ENCODE measurements around the gene ATOH8. TPM values are rescaled to one million over a fixed set of nuclear protein-coding genes. Genes with fewer than 3 reads are reported as not detected.

ATOH8 gene
- total and polyA plus RNA-seq, 2 donors from 2014 or later: 11.2 to 18.6 TPM

DNA sequence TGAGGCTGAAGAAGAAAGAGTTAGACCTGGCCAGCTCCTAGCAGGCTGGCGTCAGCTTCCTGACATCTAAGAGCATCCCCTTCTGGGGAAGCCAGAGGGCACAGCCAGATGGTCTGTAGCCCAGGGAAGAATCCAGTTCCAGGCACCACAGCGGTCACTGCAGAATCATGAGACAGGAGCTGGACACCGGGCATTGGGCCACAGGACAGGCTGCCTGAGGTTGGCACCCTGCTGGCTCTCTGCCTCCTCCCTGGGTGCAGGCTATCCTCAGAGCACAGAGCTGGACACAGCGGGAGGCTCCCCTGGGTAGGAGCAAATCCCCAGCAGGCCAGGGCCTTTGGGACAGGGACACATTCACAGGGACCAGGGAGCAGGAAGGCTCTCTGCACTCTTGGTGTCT, 19.8 kb upstream of the ATOH8 start:
- Histone ChIP-seq H3K4me3 (ENCODE audit: low read length in 3 of 3) (no peak overlapping the region), H3K27me3 (ENCODE audit: control insufficient read depth, insufficient read depth, low read length) (no peaks in the 10 kb centered on the region), H3K36me3 (ENCODE audit: control insufficient read depth in 2 of 3, insufficient read depth in 3 of 3, low read length in 3 of 3) (no peaks in the 10 kb centered on the region), H3K4me1 (ENCODE audit: control insufficient read depth in 2 of 3, insufficient read depth in 2 of 3, low read depth in 1 of 3, low read length in 3 of 3) (peaks cover 0 to 11% (median 3%) of the 10 kb centered on the region in 3 donors), H3K9me3 (ENCODE audit: control insufficient read depth in 2 of 3, insufficient read depth in 1 of 3, low read length in 3 of 3) (no peaks in the 10 kb centered on the region), H3K9ac (ENCODE audit: low read length in 3 of 3) (no peak overlapping the region), H3K27ac (ENCODE audit: low read depth in 2 of 2, low read length in 2 of 2) (no peak overlapping the region)
- DNase-seq (no peak), FAIRE-seq (no peak)
- intact Hi-C loops (cut with DNase I): no loop called here
- TF ChIP-seq, protein P1, sequence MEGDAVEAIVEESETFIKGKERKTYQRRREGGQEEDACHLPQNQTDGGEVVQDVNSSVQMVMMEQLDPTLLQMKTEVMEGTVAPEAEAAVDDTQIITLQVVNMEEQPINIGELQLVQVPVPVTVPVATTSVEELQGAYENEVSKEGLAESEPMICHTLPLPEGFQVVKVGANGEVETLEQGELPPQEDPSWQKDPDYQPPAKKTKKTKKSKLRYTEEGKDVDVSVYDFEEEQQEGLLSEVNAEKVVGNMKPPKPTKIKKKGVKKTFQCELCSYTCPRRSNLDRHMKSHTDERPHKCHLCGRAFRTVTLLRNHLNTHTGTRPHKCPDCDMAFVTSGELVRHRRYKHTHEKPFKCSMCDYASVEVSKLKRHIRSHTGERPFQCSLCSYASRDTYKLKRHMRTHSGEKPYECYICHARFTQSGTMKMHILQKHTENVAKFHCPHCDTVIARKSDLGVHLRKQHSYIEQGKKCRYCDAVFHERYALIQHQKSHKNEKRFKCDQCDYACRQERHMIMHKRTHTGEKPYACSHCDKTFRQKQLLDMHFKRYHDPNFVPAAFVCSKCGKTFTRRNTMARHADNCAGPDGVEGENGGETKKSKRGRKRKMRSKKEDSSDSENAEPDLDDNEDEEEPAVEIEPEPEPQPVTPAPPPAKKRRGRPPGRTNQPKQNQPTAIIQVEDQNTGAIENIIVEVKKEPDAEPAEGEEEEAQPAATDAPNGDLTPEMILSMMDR (IDR thresholded peaks at IDR 0.05; ENCODE audit: borderline replicate concordance, extremely low read depth, insufficient read depth): no peak

DNA sequence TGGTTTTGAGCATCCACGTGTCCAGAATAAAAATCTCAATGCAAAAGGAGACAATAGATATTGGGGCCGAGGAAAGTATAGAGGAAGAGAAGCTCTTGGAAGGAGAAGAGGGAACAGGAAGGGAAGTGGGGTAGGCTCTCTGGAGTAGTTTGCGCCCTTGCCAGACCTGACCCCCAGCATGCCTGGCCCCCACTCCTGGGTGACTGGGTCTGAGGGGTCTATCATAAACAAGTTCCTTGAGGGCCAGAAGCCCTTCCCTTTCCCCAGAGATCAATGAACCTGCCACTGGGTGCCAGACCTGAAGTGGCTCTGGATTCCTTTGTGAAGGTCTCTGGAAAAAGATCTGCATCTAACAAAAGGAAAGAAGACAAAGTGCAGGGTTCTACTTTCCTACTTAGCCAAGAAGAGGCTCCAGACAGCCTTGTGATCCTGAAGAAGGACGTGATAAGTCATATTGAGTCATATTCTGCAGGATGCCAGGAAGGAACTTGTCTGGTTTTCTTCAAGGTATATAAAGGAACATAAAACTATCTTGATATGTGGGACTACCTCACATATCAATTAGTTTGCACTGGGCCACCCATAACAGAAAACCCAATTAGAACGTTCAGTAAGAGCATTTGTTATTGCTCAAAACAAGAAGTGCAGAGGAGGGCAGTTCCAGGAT, 18.7 kb upstream of the ATOH8 start:
- H3K9me3 ChIP-seq (ENCODE audit: control insufficient read depth in 2 of 3, insufficient read depth in 1 of 3, low read length in 3 of 3): no peaks in the 10 kb centered on the region
- no peaks in the 10 kb centered on the region for H3K36me3 ChIP-seq (ENCODE audit: control insufficient read depth in 2 of 3, insufficient read depth in 3 of 3, low read length in 3 of 3)
- H3K4me1 ChIP-seq (ENCODE audit: control insufficient read depth in 2 of 3, insufficient read depth in 2 of 3, low read depth in 1 of 3, low read length in 3 of 3): peaks cover 0 to 8% (median 2%) of the 10 kb centered on the region in 3 donors
- H3K4me3 ChIP-seq (ENCODE audit: low read length in 3 of 3): no peak overlapping the region
- intact Hi-C loops (cut with DNase I): no loop called here
- TF ChIP-seq, protein P1 (IDR thresholded peaks at IDR 0.05; ENCODE audit: borderline replicate concordance, extremely low read depth, insufficient read depth): no peak
- FAIRE-seq: no peak
- no peak overlapping the region for H3K27ac ChIP-seq (ENCODE audit: low read depth in 2 of 2, low read length in 2 of 2)
- no peak overlapping the region for H3K9ac ChIP-seq (ENCODE audit: low read length in 3 of 3)
- no peaks in the 10 kb centered on the region for H3K27me3 ChIP-seq (ENCODE audit: control insufficient read depth, insufficient read depth, low read length)
- no peak for DNase-seq

DNA sequence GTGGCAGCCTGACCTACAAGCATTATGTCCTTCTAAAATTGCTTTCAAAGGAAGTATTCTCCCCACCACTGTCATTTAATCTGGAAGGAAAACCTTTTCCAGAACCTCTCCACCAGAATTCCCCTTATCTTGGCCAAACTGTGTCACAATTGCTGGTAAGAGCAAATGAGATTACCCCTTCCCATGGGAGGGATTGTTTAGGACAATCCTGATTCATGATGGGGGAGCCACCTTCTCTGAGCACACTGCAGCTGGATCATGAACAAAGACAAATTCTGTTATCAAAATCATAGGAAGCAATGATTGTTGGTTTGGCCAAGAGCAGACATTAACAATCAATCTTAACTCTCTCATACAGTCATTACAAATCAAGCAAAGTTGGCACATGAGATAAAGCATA, 18.1 kb upstream of the ATOH8 start:
- TF ChIP-seq, protein P1 (IDR thresholded peaks at IDR 0.05; ENCODE audit: borderline replicate concordance, extremely low read depth, insufficient read depth): no peak
- no peak overlapping the region for H3K27ac ChIP-seq (ENCODE audit: low read depth in 2 of 2, low read length in 2 of 2)
- no peak for DNase-seq
- H3K36me3 ChIP-seq (ENCODE audit: control insufficient read depth in 2 of 3, insufficient read depth in 3 of 3, low read length in 3 of 3): no peaks in the 10 kb centered on the region
- H3K4me3 ChIP-seq (ENCODE audit: low read length in 3 of 3): no peak overlapping the region
- no peaks in the 10 kb centered on the region for H3K9me3 ChIP-seq (ENCODE audit: control insufficient read depth in 2 of 3, insufficient read depth in 1 of 3, low read length in 3 of 3)
- H3K9ac ChIP-seq (ENCODE audit: low read length in 3 of 3): no peak overlapping the region
- peaks cover 0 to 13% (median 2%) of the 10 kb centered on the region in 3 donors for H3K4me1 ChIP-seq (ENCODE audit: control insufficient read depth in 2 of 3, insufficient read depth in 2 of 3, low read depth in 1 of 3, low read length in 3 of 3)
- FAIRE-seq: no peak
- intact Hi-C loops (cut with DNase I): no loop called here
- H3K27me3 ChIP-seq (ENCODE audit: control insufficient read depth, insufficient read depth, low read length): no peaks in the 10 kb centered on the region
